ENCODE results near the gene CNR2.
"Not testable (repeated sequence)": the region's sequence is repeated elsewhere in the genome, so short reads cannot be mapped to it uniquely, and the experiment has no call there.

Gene CNR2

GRCh38 chr1:23848673-23849616, 64.2 kb downstream of the CNR2 start:
- no peak for DNase-seq (ENCODE audit: low read depth)
- no peak for TF ChIP-seq CTCF (IDR thresholded peaks at IDR 0.05; ENCODE audit: insufficient read depth, low read depth, low read length, missing control alignments)
- H3K4me3 ChIP-seq (ENCODE audit: low read length) = no peak overlapping the region

- DNase-seq (ENCODE audit: low read depth); H3K4me3 ChIP-seq (ENCODE audit: low read length): not testable (repeated sequence)
Observed at GRCh38 chr1:23847482-23848095, 65.6 kb downstream of the CNR2 start.

GRCh38 chr1:23845163-23845562, 68.0 kb downstream of the CNR2 start:
- H3K4me3 ChIP-seq (ENCODE audit: low read length) = no peak overlapping the region
- TF ChIP-seq CTCF (IDR thresholded peaks at IDR 0.05; ENCODE audit: insufficient read depth, low read depth, low read length, missing control alignments) = no peak
- no peak for DNase-seq (ENCODE audit: low read depth)

GRCh38 chr1:23843644-23844043, 69.5 kb downstream of the CNR2 start:
- H3K4me3 ChIP-seq (ENCODE audit: low read length) = no peak overlapping the region
- TF ChIP-seq CTCF (IDR thresholded peaks at IDR 0.05; ENCODE audit: insufficient read depth, low read depth, low read length, missing control alignments) = no peak
- no peak for DNase-seq (ENCODE audit: low read depth)

GRCh38 chr1:23838401-23838866, 74.7 kb downstream of the CNR2 start:
- TF ChIP-seq CTCF (IDR thresholded peaks at IDR 0.05; ENCODE audit: insufficient read depth, low read depth, low read length, missing control alignments) = no peak
- peak; percentile 62 for DNase-seq (ENCODE audit: low read depth)
- H3K4me3 ChIP-seq (ENCODE audit: low read length) = peak overlapping the region; percentile 31

- H3K4me3 ChIP-seq (ENCODE audit: low read length) = no peak overlapping the region
- DNase-seq (ENCODE audit: low read depth) = no peak
Observed at GRCh38 chr1:23837908-23838307, 75.3 kb downstream of the CNR2 start.

More at GRCh38 chr1:23837908-23838307, 75.3 kb downstream of the CNR2 start:
- TF ChIP-seq CTCF (IDR thresholded peaks at IDR 0.05; ENCODE audit: insufficient read depth, low read depth, low read length, missing control alignments) = no peak
